Body of pancreas (tissue), 4 donors: ENCODE data around the gene RB1.

Experiments
- CTCF ChIP-seq, 7 experiments: fragments of 450-650 bp in 4 of 7; fragments of 200-600 bp in 3 of 7; sonication (generic) in 3 of 7; IDR thresholded peaks; one replicate each; pipeline ENCODE4 v1.5.1; 2016 to 2019; ENCODE audit warnings: antibody characterized with exemption in 7 of 7
- POLR2A ChIP-seq, 3 donors: fragments of 450-650 bp; IDR thresholded peaks; one replicate each; pipeline ENCODE4 v1.6.1; 2016; ENCODE audit warnings: antibody characterized with exemption in 3 of 3, mild to moderate bottlenecking in 2 of 3

- TF ChIP-seq CTCF (IDR thresholded peaks at IDR 0.05) (no peak), POLR2A (IDR thresholded peaks at IDR 0.05) (no peak)
Observed at GRCh38 chr13:48436661-48437288, 133.2 kb downstream of the RB1 start.
